Ovary (tissue), 3 donors: ENCODE data around the gene CDCA4.

ENCODE experiments used
- EP300 ChIP-seq: sonication (generic); formaldehyde crosslinking; IDR thresholded peaks from one replicate; pipeline ENCODE4 v1.6.1; 2017; ENCODE audit warnings: antibody characterized with exemption
- TF ChIP-seq, protein P1 (sequence below), 3 donors: fragments of 450-650 bp in 2 of 3; fragments of 200-600 bp in 1 of 3; IDR thresholded peaks; one replicate each; pipeline versions ENCODE4 v1.5.1 to v1.8.0; 2016 to 2022; ENCODE audit warnings: antibody characterized with exemption in 3 of 3, mild to moderate bottlenecking in 1 of 3
- donor health status: DM: no; HTN: no; CAD: no.

DNA sequence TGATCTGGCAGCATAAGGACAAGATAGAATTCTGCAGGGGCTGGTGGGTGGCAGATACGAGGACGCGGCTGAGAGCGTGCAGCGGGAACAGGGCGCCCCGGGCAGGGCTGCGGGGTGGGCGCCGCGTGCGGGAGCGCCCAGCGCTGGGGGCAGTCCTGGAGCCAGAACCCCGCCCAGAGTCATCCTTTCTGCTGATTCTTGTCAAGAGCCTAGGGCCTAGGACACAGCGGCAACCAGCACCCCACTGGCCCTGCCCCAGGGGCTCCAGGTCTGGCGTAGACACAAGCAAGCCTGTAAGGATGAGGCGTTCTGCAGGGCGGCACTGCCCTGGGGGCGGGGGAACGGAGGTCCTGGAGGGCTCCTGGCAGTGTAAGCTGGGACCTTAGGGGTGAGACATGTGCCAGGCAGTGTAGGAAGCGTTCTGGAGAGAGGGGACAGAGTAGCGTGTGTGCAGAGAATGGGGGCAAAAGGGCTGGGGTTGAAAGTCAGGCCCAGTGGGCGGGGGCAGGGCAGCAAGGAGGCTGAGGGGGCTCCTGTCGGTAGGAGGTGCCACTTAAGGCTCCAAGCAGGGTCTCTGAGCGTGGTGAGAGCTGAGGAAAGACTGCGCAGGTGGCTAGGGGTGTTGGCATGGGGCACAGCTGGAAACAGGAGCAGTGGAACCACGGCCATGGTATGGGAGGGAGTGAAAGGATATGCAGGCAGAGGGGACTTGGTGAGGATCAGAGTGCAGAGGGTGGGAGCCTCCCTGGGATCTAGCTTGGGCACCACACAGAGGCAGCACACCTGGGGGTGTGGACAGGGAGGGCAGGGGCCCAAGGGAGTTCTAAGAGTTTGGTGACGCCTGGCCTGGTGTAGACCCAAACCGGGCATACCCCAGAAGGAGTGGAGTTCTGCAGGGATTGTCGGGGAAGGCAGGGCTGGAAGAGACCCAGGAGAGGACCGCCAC is 41.9 kb downstream of the CDCA4 start:
- TF ChIP-seq, protein P1, sequence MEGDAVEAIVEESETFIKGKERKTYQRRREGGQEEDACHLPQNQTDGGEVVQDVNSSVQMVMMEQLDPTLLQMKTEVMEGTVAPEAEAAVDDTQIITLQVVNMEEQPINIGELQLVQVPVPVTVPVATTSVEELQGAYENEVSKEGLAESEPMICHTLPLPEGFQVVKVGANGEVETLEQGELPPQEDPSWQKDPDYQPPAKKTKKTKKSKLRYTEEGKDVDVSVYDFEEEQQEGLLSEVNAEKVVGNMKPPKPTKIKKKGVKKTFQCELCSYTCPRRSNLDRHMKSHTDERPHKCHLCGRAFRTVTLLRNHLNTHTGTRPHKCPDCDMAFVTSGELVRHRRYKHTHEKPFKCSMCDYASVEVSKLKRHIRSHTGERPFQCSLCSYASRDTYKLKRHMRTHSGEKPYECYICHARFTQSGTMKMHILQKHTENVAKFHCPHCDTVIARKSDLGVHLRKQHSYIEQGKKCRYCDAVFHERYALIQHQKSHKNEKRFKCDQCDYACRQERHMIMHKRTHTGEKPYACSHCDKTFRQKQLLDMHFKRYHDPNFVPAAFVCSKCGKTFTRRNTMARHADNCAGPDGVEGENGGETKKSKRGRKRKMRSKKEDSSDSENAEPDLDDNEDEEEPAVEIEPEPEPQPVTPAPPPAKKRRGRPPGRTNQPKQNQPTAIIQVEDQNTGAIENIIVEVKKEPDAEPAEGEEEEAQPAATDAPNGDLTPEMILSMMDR (IDR thresholded peaks at IDR 0.05): no peak
- TF ChIP-seq EP300: no peak
